ENCODE results near the gene DLGAP1. TPM values are rescaled to one million over a fixed set of nuclear protein-coding genes. Genes with fewer than 3 reads are reported as not detected.

DLGAP1 gene
- total RNA-seq, 3 donors from 2014 or later (not counting 1 experiment from before 2014, with no cell fraction given): not detected

GRCh38 chr18:3715231-3716080, 739.7 kb downstream of the DLGAP1 start:
- Histone ChIP-seq H3K9me3 (ENCODE audit: control insufficient read depth, insufficient read depth, low read length) (no peaks in the 10 kb centered on the region), H3K4me1 (ENCODE audit: control insufficient read depth, insufficient read depth, low read length) (no peaks in the 10 kb centered on the region), H3K27ac (ENCODE audit: low read length) (no peak overlapping the region), H3K27me3 (ENCODE audit: control insufficient read depth, insufficient read depth, low read length) (no peaks in the 10 kb centered on the region), H3K36me3 (ENCODE audit: control insufficient read depth, insufficient read depth, low read length) (no peaks in the 10 kb centered on the region), H3K4me3 (ENCODE audit: low read length) (no peak overlapping the region)
- 53% methylated on average over 3 of the region's 5 CpGs for WGBS (ENCODE audit: insufficient coverage)
- H3K36me3 Mint-ChIP-seq: no peaks in the 10 kb centered on the region
- ATAC-seq (no peak), DNase-seq (no peak)
- no peaks in the 10 kb centered on the region for H3K9me3 Mint-ChIP-seq
- peaks cover 11 to 12% of the 10 kb centered on the region in 2 donors for H3K27me3 Mint-ChIP-seq (ENCODE audit: low read depth in 2 of 2)
- H3K4me1 Mint-ChIP-seq: no peaks in the 10 kb centered on the region
- TF ChIP-seq, protein P1, sequence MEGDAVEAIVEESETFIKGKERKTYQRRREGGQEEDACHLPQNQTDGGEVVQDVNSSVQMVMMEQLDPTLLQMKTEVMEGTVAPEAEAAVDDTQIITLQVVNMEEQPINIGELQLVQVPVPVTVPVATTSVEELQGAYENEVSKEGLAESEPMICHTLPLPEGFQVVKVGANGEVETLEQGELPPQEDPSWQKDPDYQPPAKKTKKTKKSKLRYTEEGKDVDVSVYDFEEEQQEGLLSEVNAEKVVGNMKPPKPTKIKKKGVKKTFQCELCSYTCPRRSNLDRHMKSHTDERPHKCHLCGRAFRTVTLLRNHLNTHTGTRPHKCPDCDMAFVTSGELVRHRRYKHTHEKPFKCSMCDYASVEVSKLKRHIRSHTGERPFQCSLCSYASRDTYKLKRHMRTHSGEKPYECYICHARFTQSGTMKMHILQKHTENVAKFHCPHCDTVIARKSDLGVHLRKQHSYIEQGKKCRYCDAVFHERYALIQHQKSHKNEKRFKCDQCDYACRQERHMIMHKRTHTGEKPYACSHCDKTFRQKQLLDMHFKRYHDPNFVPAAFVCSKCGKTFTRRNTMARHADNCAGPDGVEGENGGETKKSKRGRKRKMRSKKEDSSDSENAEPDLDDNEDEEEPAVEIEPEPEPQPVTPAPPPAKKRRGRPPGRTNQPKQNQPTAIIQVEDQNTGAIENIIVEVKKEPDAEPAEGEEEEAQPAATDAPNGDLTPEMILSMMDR (IDR thresholded peaks at IDR 0.05): no peak
- H3K4me3 Mint-ChIP-seq: no peak overlapping the region
- H3K27ac Mint-ChIP-seq: no peak overlapping the region
- intact Hi-C loops (cut with micrococcal nuclease): no loop called here

DNA sequence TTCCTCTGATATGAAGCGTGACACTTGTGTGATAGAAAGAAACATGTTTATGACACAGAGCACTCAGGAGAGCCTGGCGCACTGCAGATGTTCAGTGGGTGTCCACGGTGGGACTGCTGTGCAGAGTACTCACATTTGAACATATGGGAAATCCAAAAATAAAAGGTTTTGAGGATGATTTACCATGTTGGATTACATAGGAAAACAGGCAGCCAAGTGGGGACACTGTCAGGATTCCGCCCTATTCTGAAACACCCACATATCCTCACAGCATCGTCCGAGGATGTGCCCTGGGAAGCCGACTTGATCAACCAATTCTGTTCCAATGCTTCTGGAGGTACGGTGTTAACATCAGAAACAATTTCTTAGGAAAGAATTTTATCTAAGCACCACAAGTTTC, 741.4 kb downstream of the DLGAP1 start:
- H3K27me3 Mint-ChIP-seq (ENCODE audit: low read depth in 2 of 2): peaks cover 12 to 29% of the 10 kb centered on the region in 2 donors
- H3K27ac Mint-ChIP-seq: no peak overlapping the region
- H3K4me1 Mint-ChIP-seq: no peaks in the 10 kb centered on the region
- ATAC-seq (no peak), DNase-seq (no peak)
- intact Hi-C loops (cut with micrococcal nuclease): no loop called here
- WGBS (ENCODE audit: insufficient coverage): 95% methylated on average over 8 of the region's 8 CpGs
- Histone ChIP-seq H3K27ac (ENCODE audit: low read length) (no peak overlapping the region), H3K4me1 (ENCODE audit: control insufficient read depth, insufficient read depth, low read length) (no peaks in the 10 kb centered on the region), H3K9me3 (ENCODE audit: control insufficient read depth, insufficient read depth, low read length) (no peaks in the 10 kb centered on the region), H3K36me3 (ENCODE audit: control insufficient read depth, insufficient read depth, low read length) (no peaks in the 10 kb centered on the region), H3K27me3 (ENCODE audit: control insufficient read depth, insufficient read depth, low read length) (no peaks in the 10 kb centered on the region), H3K4me3 (ENCODE audit: low read length) (no peak overlapping the region)
- H3K4me3 Mint-ChIP-seq: no peak overlapping the region
- TF ChIP-seq, protein P1 (IDR thresholded peaks at IDR 0.05): no peak
- no peaks in the 10 kb centered on the region for H3K9me3 Mint-ChIP-seq
- no peaks in the 10 kb centered on the region for H3K36me3 Mint-ChIP-seq

- intact Hi-C loops (cut with micrococcal nuclease): no loop called here
- TF ChIP-seq, protein P1 (IDR thresholded peaks at IDR 0.05): no peak
- ATAC-seq (no peak), DNase-seq (no peak)
- no peaks in the 10 kb centered on the region for H3K4me1 Mint-ChIP-seq
- no peaks in the 10 kb centered on the region for H3K36me3 ChIP-seq (ENCODE audit: control insufficient read depth, insufficient read depth, low read length)
- H3K27ac Mint-ChIP-seq: no peak overlapping the region
- H3K36me3 Mint-ChIP-seq: no peaks in the 10 kb centered on the region
- no peak overlapping the region for H3K4me3 Mint-ChIP-seq
- no peaks in the 10 kb centered on the region for H3K9me3 Mint-ChIP-seq
- no peaks in the 10 kb centered on the region for H3K27me3 ChIP-seq (ENCODE audit: control insufficient read depth, insufficient read depth, low read length)
- H3K4me3 ChIP-seq (ENCODE audit: low read length): no peak overlapping the region
- H3K27me3 Mint-ChIP-seq (ENCODE audit: low read depth in 2 of 2): peaks cover 12 to 34% of the 10 kb centered on the region in 2 donors
- H3K4me1 ChIP-seq (ENCODE audit: control insufficient read depth, insufficient read depth, low read length): no peaks in the 10 kb centered on the region
- no peak overlapping the region for H3K27ac ChIP-seq (ENCODE audit: low read length)
- H3K9me3 ChIP-seq (ENCODE audit: control insufficient read depth, insufficient read depth, low read length): no peaks in the 10 kb centered on the region
- WGBS (ENCODE audit: insufficient coverage): 86% methylated on average over 4 of the region's 4 CpGs
Observed at GRCh38 chr18:3713166-3713565, 741.9 kb downstream of the DLGAP1 start.
